NCI-H2029 treated with DMSO at 0.1 percent for 48 hours (cell line): ENCODE data around the gene TM7SF3.
A peak's percentile ranks its signal among the peaks of the same experiment; 100 is the strongest.
"Not testable (repeated sequence)": the region's sequence is repeated elsewhere in the genome, so short reads cannot be mapped to it uniquely, and the experiment has no call there.

Experiments
- DNase-seq: peaks from one replicate; lab custom pipeline; 2025; lab: John Stamatoyannopoulos, UW

The TM7SF3 gene

DNA sequence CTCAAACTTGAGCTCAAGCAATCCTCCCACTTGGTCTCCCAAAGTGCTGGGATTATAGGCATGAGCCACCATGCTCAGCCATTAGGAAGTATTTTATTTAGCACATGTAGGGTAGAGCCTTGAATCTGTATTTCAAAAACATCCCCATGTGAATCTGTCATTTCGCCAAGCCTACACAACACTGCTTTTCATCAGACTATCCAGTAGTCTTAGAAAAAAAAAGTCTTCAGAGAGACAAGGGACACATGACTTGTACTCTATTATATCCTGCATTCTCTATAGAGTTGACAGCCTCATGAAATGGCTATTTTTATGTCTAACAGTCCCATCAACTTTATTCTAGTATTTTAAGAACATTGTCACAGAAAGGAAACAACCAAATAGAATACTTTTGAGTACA, 35.4 kb downstream of the TM7SF3 start:
- DNase-seq, result no peak

GRCh38 chr12:26976687-26977086, 37.5 kb downstream of the TM7SF3 start:
- no peak for DNase-seq

GRCh38 chr12:26971963-26972362, 42.2 kb downstream of the TM7SF3 start:
- DNase-seq, result no peak

DNA sequence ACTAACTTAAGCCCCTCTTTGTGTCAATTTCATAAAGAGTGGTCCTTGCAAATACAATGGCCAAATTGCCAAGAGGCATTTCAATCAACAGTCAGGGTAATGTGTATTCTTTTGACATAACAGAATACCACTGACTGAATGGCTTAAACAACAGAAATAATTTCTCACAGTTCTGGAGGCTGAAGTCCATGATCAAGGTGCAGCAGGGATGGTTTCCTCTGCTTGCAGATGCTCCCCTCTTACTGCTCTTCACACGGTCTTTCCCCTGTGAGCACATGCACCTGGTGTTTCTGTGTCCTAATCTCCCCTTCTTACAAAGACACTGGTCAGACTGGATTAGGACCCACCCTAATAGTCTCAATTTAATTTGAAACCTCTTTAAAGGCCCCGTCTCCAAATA, 44.0 kb downstream of the TM7SF3 start:
- DNase-seq, result no peak

GRCh38 chr12:26966842-26967241, 47.3 kb downstream of the TM7SF3 start:
- DNase-seq, result no peak

GRCh38 chr12:26963413-26963812, 50.8 kb downstream of the TM7SF3 start:
- DNase-seq, result no peak

- no peak for DNase-seq
Measured at GRCh38 chr12:26961803-26962202, 52.4 kb downstream of the TM7SF3 start.

DNA sequence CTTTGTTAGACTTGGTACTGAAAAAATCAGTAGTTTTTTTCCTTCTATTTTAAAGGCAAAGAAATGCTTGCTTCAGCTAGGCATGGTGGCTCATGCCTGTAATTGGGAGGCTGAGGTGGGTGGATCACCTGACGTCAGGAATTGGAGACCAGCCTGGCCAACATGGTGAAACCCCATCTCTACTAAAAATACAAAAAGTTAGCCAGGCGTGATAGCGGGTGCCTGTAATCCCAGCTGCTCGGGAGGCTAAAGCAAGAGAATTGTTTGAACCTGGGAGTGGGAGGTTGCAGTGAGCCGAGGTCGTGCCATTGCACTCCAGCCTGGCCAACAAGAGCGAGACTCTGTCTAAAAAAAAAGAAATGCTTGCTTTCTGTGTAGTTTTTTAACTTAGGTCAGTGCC, 52.8 kb downstream of the TM7SF3 start:
- not testable (repeated sequence) for DNase-seq

DNA sequence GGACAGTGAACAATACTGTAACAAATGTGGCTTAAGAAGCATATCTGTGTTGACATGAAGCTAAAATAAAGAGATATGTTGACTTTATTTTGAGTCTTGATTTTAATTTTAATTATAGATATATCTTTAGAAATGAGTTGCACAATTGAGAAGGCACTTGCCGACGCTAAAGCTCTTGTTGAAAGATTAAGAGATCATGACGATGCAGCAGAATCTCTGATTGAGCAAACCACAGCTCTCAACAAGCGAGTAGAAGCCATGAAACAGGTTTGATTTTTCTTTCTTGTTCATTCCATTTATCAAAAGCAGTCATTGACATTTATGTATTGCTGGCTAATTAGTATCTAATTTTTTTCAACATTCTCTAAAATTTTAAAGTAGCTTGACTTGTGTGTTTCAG, 60.2 kb downstream of the TM7SF3 start:
- DNase-seq, result no peak

GRCh38 chr12:26953447-26953846, 60.7 kb downstream of the TM7SF3 start:
- no peak for DNase-seq

DNA sequence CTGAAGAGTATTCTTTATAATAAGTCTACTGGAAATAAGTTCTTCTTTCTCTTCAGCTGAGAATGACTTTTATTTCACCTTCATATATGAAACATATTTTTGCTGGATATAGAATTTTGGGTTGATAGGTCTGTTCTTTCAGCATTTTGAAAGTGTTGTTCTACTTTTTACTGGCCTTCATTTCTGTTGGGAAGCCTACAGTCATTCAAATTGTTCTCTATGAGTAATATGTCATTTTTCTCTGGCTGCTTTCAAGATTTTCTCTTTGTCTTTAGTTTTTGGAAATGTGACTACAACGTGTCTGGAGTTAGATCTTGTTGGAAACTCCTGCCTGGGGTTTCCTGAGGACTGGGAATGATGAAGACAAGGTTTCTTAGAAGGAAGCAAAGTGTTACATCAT, 65.9 kb downstream of the TM7SF3 start:
- DNase-seq, result no peak

DNA sequence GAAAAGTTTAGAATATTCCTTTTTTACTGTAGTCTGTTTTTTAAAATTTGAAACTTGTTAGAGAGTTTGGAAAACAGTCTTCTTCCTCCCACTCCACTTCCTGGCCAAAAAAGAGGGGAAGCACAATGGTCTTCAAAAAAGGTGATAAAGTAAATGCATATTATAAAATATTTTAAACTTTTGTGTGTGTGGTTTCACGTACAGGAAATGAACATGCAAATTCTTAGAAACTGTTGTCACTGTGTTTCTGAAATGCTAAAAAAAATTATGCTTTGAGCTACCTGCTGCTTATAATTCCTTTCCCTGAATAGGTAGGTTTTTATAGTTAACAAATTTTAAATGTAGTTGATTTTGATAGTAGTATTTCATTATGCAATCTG, 73.0 kb downstream of the TM7SF3 start:
- no peak for DNase-seq

- no peak for DNase-seq
Measured at GRCh38 chr12:26940516-26941214, 73.5 kb downstream of the TM7SF3 start.

DNA sequence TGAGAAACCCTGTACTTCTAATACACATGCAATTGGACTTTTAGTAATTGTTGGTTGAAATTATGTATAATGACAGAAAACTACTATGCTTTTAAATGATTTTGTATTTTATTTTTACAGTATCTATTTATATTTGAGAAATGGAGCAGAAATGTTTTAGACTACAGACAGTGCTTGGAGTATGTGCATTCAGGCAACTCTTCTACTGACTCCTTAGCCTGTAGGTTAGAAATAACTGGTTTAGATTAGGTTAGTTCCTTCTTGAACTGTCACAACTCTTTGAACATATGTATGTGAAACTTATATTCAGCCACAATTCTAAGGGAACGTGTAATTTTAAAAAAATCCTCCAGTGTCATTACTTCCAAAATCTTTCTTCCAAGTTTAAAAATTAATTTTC, 74.2 kb downstream of the TM7SF3 start:
- no peak for DNase-seq

DNA sequence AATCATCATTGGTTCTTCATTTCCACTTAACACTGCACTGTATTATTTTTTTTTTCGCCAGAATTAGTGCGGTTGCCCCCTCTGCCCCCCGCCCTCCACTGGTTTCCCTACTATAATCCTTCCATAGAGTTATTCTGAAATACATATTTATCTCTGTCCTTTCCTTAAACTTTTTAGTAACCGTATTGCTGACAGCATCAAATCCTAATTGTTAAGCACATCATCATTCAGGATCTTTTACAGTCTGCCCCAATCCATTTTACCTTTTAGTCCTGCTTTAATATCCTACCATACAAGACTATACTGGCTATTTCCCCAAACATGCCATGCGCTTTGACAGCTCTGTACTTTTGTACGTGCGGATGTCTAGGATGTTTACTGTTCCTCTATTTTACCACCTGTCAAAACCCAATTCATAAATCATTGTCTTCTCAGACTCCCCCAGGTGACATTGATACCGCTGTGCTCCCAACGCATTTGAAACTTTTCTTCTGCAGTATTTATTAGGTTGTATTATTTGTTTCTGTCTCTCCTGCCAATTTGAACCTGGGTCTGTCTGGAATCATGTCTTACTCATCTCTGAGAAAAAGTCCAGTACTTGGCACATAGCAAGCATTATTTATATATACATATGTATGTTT, 74.9 kb downstream of the TM7SF3 start:
- no peak for DNase-seq

DNA sequence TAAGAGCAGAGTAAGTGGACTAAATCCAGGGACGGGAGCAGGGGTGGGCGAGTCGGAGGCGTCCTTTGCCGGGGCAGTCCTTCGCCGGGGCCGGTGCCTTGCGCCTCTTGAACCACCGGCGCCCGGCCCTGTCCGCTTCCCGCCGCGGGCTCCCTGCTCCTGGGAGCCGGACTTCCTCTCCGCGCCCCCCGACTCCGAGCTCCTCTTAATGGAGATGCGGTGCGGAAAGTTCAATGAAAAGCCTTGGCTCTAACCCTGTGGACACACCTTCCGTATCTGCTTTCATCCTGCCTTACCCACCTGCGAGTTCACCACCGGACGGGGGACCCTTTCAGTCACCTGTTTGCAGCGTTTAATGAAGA, 75.5 kb downstream of the TM7SF3 start:
- no peak for DNase-seq

- DNase-seq, result peak; percentile 91
Measured at GRCh38 chr12:26937863-26938700, 76.1 kb downstream of the TM7SF3 start, which contains the start of the genes FGFR1OP2 and INTS13. FGFR1OP2 (plus strand) TSS chr12:26938470; CDS start chr12:26954159, 15,689 bp downstream. INTS13 (minus strand) TSS chr12:26937981; CDS start chr12:26936803, 1,178 bp downstream.

DNA sequence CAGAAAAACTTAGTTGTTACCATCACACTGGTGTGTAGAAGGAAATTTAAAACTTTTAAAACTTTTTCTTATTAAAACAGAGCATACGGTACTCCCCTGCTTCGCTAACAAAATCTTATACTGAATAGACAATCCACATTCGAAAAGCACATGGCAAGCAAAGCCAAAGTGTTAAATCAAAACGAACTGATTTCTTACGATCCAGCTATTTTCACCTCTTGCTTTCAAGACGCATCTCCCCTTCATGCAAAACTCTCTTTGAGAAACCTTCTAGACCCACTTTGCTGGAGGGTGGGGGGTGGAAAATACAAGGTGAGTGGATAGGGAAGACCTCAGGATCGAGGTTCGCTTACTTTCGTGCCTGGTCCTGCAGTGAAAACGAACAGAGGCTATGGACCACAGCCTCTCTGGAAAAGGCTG, 76.7 kb downstream of the TM7SF3 start:
- peak; percentile 46 for DNase-seq

DNA sequence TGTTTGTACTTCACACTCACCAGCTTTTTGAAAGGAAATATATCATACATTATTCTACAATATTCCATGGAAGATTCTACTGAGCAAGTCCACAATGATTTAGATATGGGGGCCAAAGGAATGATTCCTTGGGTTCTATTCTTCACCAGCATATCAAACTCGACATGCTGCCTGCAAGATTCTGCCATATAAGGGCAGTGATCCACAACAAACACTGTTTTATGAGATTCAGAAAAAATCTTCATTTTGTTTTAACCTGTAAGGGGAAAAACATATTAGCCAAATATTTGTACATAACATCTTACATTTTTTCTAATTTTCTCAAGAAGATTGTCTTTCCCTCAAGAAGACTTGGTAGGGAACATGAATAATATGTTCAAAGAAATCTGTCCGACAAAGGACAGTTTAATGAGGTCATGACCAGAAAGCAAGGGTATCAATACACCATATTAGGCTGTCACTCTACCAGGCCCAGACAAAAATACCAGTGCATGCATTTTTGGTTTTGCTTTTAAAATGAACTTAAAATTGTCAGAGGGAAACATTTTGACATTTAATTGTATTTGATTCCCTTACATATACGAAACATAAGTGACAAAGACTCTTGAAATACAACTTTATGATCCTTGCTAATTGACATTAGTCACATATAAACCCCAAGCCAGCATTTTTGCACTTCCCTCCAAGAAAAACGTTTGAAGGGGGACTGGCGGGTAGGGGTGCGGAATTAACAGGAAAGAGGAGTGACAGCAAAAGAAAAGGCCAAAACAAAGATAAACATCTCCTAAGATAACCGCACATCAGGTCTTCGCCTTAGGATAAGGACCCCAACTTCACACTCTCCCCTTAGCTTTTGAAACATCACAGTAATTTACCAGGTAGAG, 77.4 kb downstream of the TM7SF3 start:
- DNase-seq, result no peak

DNA sequence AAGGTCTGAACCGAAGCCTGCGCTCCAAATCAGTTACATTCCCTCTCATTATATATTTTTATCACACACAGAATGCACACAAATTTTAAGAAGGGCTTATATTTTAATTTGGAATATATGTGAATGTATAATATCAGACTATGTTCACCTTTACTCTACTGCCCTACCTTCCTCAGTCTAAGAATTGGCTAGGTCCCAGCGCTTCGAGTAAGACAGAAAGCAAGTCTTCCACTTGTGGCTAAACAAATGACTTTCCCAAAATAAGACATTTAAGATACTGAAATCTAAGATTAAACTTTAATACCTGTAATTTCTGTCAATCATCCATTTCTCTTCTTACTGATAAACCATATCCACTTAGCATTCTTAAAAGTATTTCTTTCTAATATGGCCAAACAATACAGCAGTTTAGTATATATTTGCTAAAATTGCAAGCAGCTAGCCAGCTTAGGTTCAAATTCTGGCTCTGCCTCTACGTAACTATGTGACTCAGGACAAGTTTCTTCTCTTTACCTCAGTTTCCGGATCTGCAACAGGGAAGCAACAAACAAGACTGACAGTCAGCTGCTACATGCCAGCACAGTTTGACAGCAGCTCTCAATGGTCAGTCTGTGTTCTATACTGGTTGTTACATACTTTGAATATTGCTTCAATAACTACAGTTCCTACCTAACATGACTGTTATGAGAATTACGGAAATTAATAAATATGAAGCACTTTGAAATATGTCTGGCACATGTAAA, 78.4 kb downstream of the TM7SF3 start:
- DNase-seq, result no peak

DNA sequence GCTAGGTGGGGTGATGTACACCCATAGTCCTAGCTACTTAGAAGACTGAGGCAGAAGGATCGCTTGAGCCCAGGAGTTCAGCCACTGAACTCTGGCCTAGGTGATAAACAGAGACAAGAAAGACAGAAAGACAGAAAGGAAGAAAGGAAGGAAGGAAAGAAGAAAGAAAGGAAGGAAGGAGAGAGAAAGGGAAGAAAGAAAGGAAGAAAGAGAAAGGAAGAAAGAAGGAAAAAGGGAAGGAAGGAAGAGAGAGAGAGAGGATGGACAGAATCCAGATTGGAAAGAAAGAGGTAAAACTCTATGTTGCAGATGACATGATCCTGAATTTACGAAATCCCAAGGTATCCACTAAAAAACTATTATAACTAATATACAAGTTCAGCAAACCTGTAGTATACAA, 84.6 kb downstream of the TM7SF3 start:
- no peak for DNase-seq
